NCI-H524 (cell line): ENCODE measurements around the gene GAS5.

ENCODE experiments used
- DNase-seq, 2 experiments: peaks; one replicate each; lab custom pipeline; 2025; lab: John Stamatoyannopoulos, UW

GAS5 gene

DNA sequence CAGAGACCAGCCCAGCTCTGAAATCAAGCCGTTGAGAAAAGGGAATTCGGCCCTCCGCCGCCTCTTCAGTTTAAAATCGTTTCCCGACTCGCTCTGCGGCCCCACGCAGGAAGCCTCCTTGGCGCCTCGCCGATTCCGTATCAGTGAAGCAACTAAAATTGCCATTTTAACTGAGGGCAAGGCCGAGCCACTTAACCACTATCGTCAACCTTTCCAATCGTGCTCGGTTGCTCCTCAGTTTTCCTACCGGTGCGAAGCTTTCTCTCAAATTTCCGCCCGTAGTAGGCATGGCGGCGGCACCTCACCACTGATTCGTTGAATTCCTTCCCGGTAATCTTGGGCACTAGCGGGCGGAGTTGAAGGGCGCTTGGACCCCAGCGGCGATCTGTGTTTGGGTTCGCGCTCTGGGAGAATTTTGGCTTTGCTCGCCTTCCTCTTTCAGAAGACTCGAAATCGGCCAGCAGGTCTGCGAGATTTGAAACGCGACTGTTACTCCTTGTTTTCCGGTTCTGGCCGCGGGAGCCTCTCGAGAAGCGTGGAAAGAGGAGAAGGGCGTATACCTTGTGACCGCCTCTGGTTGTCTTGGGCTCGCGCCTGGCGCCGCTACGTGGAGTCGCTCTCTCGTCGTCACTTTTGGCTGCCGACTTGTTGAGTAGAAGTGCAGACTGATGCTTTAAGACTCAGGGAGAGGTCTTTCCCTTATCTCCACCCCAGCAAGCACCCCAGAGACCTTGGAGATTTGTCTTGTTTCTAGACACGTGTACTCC is 43.3 kb downstream of the GAS5 start, which contains the start of the genes CENPL and DARS2:
Gene CENPL, minus strand, starts transcription at position 569 of the 767 bp plus-strand sequence. CDS start 13,584 bp downstream, outside the sequence.
Gene DARS2, plus strand, starts transcription at position 359 of the 767 bp plus-strand sequence. CDS start 557 bp downstream, outside the sequence.
- peak; percentile 94 to 98 for DNase-seq

DNA sequence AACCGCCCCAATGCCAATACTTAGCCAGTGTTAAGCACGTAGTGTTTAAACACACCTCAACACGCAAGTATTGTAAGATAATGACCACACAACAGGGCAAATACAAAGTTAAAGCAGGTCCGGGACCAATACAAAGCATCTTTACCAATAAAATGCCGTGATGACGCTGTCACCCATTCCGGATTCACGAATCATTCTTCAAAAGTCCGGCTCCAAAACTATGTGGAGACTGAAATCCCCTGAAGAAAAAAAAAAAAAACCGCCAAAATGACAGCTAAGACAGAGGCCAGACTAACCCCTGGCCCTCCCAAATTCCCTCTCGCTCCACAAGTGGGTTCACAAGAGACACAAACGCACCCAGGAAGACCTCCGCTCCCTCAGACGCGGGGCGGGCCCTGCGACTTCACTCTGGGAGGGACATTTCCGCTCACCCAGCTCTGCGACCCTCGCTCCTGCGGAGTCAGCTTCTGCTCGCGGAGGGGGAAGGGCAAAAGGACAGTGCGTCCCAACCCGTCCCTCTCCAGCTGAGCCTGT is 43.9 kb downstream of the GAS5 start:
- DNase-seq: peak in 1 of 2 experiments; percentile 32

DNA sequence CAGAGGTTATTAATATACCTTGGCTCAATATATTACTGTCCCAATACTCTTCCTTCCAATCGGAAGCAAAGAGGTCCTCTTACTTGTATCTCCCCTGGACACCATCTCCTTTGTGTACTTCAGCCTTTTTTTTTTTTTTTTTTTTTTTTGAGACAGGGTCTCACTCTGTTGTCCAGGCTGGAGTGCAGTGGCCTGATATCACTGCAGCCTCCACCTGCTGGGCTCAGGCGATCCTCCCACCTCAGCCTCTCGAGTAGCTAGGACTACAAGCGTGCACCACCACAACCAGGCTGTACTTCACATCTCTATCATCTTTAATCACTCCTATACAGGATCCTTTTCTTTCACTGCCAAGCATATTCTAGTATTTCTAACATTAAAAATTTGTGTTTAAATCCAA is 46.1 kb downstream of the GAS5 start:
- no peak for DNase-seq

DNA sequence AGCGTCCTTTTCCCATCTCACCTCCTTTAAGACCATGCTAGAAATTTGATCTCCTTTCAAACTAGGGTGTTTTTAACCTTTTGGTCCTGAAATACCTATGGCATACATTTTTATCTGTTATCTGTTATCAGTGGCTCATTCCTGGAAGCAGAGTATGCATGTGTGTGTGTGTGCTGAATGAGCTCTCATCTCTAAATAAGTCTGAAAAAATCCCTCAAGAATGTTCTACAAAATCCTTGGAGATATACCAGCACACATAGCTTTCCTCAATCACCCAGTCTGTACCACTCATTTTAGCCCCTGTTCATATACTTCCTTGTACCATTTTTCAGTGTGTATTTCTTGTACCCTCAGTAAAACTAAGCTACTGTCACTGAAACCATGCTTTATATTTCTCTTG is 49.3 kb downstream of the GAS5 start:
- DNase-seq: no peak
